GM23338 (cell line): Measurements from ENCODE around the gene RPS6KA3. TPM values are rescaled to one million over a fixed set of nuclear protein-coding genes. Genes with fewer than 3 reads are reported as not detected.

ENCODE experiments used
- ATAC-seq: fragments of 200-7000 bp; cut with Tn5 transposase; 3 replicates; pipeline ENCODE4 v1.9.1; 2020
- DNase-seq: peaks from one replicate; pipeline ENCODE4 v3.0.0-alpha.2; 2015; ENCODE audit warnings: low spot score
- H2AFZ ChIP-seq: fragments of 200-600 bp; sonication (generic); 2 replicates; pipeline ENCODE4 v1.8.0; 2016; ENCODE audit warnings: antibody characterized with exemption, mild to moderate bottlenecking, moderate library complexity
- H3F3A ChIP-seq: fragments of 200-600 bp; sonication (generic); replicated peaks from 2 replicates; pipeline ENCODE4 v1.8.0; 2017; ENCODE audit warnings: antibody characterized with exemption, mixed run types, low read depth
- H3K27ac ChIP-seq: fragments of 200-600 bp; sonication (generic); 2 replicates; pipeline ENCODE4 v1.6.1; 2016; ENCODE audit warnings: low read depth
- H3K27me3 ChIP-seq: fragments of 200-600 bp; sonication (generic); 2 replicates; pipeline ENCODE4 v1.8.0; 2016; ENCODE audit warnings: mild to moderate bottlenecking, mixed run types, moderate library complexity; ENCODE audit not compliant: insufficient read depth
- H3K36me3 ChIP-seq: fragments of 200-600 bp; sonication (generic); 2 replicates; pipeline ENCODE4 v1.8.0; 2016; ENCODE audit warnings: mild to moderate bottlenecking; ENCODE audit not compliant: insufficient read depth
- H3K4me1 ChIP-seq: fragments of 200-600 bp; sonication (generic); 2 replicates; pipeline ENCODE4 v1.8.0; 2016; ENCODE audit warnings: mild to moderate bottlenecking, moderate library complexity; ENCODE audit not compliant: insufficient read depth
- H3K4me2 ChIP-seq: fragments of 200-600 bp; sonication (generic); 2 replicates; pipeline ENCODE4 v1.7.1; 2017; ENCODE audit warnings: mixed run types
- H3K4me3 ChIP-seq: fragments of 200-600 bp; sonication (generic); 2 replicates; pipeline ENCODE4 v1.6.1; 2016; ENCODE audit warnings: mixed run types
- H3K79me2 ChIP-seq: fragments of 200-600 bp; sonication (generic); replicated peaks from 2 replicates; pipeline ENCODE4 v1.8.0; 2017; ENCODE audit warnings: mild to moderate bottlenecking; ENCODE audit not compliant: insufficient read depth
- H3K9me2 ChIP-seq: fragments of 200-600 bp; sonication (generic); 2 replicates; pipeline ENCODE4 v1.8.0; 2017; ENCODE audit not compliant: insufficient read depth
- H4K20me1 ChIP-seq: fragments of 200-600 bp; sonication (generic); replicated peaks from 2 replicates; pipeline ENCODE4 v1.8.0; 2017; ENCODE audit warnings: mild to moderate bottlenecking; ENCODE audit not compliant: insufficient read depth
- H3K27ac Mint-ChIP-seq: 2 replicates; pipeline ENCODE4 v1.8.0; 2020; ENCODE audit warnings: inconsistent platforms, mild to moderate bottlenecking, moderate library complexity, mixed read lengths
- H3K27me3 Mint-ChIP-seq: 3 replicates; pipeline ENCODE4 v1.8.0; 2022; ENCODE audit warnings: low read depth, mild to moderate bottlenecking, moderate library complexity, mixed read lengths, inconsistent platforms; ENCODE audit not compliant: insufficient read depth, poor library complexity
- H3K36me3 Mint-ChIP-seq: 3 replicates; pipeline ENCODE4 v1.8.0; 2021; ENCODE audit warnings: low read depth, mild to moderate bottlenecking, inconsistent platforms, moderate library complexity, mixed read lengths
- H3K4me1 Mint-ChIP-seq: 3 replicates; pipeline ENCODE4 v1.8.0; 2020; ENCODE audit warnings: mild to moderate bottlenecking, inconsistent platforms, mixed read lengths
- H3K4me3 Mint-ChIP-seq: 3 replicates; pipeline ENCODE4 v1.8.0; 2021; ENCODE audit warnings: moderate library complexity, mild to moderate bottlenecking, inconsistent platforms, mixed read lengths
- H3K9me3 Mint-ChIP-seq: 3 replicates; pipeline ENCODE4 v1.8.0; 2020; ENCODE audit warnings: moderate library complexity, mild to moderate bottlenecking, inconsistent platforms, mixed read lengths
- EZH2phosphoT487 ChIP-seq: fragments of 200-600 bp; sonication (generic); IDR thresholded peaks from one replicate; pipeline ENCODE4 v1.8.1; 2018; ENCODE audit warnings: antibody characterized with exemption; ENCODE audit not compliant: unreplicated experiment
- JUNB ChIP-seq: IDR thresholded peaks from one replicate; pipeline ENCODE4 v1.6.1; 2016; ENCODE audit warnings: antibody characterized with exemption; ENCODE audit not compliant: unreplicated experiment
- NANOG ChIP-seq: IDR thresholded peaks from 2 replicates; pipeline ENCODE4 v1.6.1; 2016; ENCODE audit warnings: antibody characterized with exemption, borderline replicate concordance
- POLR2AphosphoS5 ChIP-seq: IDR thresholded peaks from 2 replicates; pipeline ENCODE4 v1.6.1; 2016; ENCODE audit warnings: antibody characterized with exemption, low read depth
- ZNF114 ChIP-seq: fragments of 250-450 bp; sonication (Bioruptor Pico); IDR thresholded peaks from 2 replicates; pipeline ENCODE4 v1.5.0; 2020; ENCODE audit warnings: mild to moderate bottlenecking, moderate library complexity
- ZNF331 ChIP-seq: fragments of 250-450 bp; sonication (Bioruptor Pico); IDR thresholded peaks from 2 replicates; pipeline ENCODE4 v1.5.0; 2020; ENCODE audit warnings: low read depth, mild to moderate bottlenecking, moderate library complexity
- ZNF462 ChIP-seq: fragments of 250-450 bp; sonication (Bioruptor Pico); IDR thresholded peaks from 2 replicates; pipeline ENCODE4 v1.5.0; 2020; ENCODE audit warnings: mild to moderate bottlenecking, moderate library complexity
- polyA plus RNA-seq: library from polyadenylated mRNA; unstranded; fragments of >200 nt; fragmentation: Nextera tagmentation; extraction: Ambion mirVana; gene quantifications from 2 replicates; pipeline ENCODE4 v1.2.1, GENCODE V29; 2016
- total RNA-seq: library from RNA; depleted of rRNA; stranded (reverse); fragments of >200 nt; shearing (Covaris generic); gene quantifications from 2 replicates; pipeline ENCODE4 v1.2.3, GENCODE V29; 2014

Gene RPS6KA3
- total and polyA plus RNA-seq, 2 experiments from 2014 or later = 3.2 to 12.2 TPM

DNA sequence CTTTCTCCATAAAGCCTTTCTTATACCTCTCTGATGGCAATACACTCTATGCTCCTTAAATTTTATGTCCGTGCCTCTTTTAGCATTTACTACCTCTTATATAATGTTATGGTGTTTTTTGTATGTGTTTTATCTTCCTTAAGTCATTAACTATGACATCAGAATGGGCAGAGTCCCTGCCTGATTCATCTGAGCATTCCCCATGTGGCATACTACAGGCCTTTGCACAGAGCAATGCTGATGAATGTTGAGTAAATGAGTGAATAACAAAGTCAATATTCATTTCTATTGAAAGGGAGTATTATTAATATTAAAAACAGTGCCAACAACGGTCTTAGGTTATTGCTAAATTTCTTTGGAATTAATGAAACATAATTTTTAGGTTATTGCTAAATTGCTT is 18.8 kb upstream of the RPS6KA3 start (continued):
- TF ChIP-seq ZNF462 (no peak), POLR2AphosphoS5 (no peak), JUNB (no peak), EZH2phosphoT487 (no peak), ZNF331 (CRISPR knock-in tag) (no peak), ZNF114 (CRISPR knock-in tag) (no peak)

DNA sequence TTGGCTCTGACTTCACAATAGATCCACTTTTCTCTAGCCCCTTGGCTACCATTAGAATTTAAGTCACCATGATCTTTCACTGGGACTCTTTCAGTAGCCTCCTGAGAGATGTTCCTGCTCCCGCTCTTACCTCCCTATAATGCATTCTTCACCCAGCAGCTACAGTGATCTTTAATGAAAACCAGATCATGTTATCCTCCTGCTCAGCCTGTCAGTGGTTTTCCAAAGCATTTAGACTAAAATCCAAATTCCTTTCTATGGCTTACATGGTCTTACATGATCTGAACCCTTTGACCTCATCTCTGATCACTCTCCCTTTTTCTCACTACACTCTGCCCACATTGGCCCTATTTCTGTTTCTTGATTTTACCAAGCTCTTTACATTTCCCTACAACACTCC is 18.3 kb upstream of the RPS6KA3 start:
- peaks cover 3% of the 10 kb centered on the region for H3K27me3 Mint-ChIP-seq
- Histone ChIP-seq H4K20me1 (no peaks in the 10 kb centered on the region), H3K4me2 (no peak overlapping the region), H3K4me3 (no peak overlapping the region), H2AFZ (no peak overlapping the region), H3K27me3 (no peaks in the 10 kb centered on the region), H3K27ac (no peak overlapping the region), H3K36me3 (no peaks in the 10 kb centered on the region), H3K9me2 (no peaks in the 10 kb centered on the region), H3K4me1 (no peaks in the 10 kb centered on the region), H3F3A (no peaks in the 10 kb centered on the region), H3K79me2 (no peaks in the 10 kb centered on the region)
- H3K36me3 Mint-ChIP-seq = no peaks in the 10 kb centered on the region
- H3K9me3 Mint-ChIP-seq = no peaks in the 10 kb centered on the region
- H3K4me3 Mint-ChIP-seq = no peak overlapping the region
- no peaks in the 10 kb centered on the region for H3K4me1 Mint-ChIP-seq
- no peak overlapping the region for H3K27ac Mint-ChIP-seq
- ATAC-seq = no peak
- DNase-seq = no peak
- TF ChIP-seq ZNF331 (CRISPR knock-in tag) = no peak
- TF ChIP-seq NANOG = no peak
- TF ChIP-seq ZNF462 = no peak
